Measurements from ENCODE around the gene ARHGAP31.
A peak's percentile ranks its signal among the peaks of the same experiment; 100 is the strongest.

ARHGAP31 gene

GRCh38 chr3:119291062-119291700 lies 3.0 kb upstream of the ARHGAP31 start:
- Histone ChIP-seq H3K27me3 (ENCODE audit: low read depth, low read length) (no peaks in the 10 kb centered on the region), H3K36me3 (replicated peaks; ENCODE audit: low read depth, low read length) (no peaks in the 10 kb centered on the region), H3K4me3 (ENCODE audit: low read length) (no peak overlapping the region), H3K79me2 (ENCODE audit: low read length) (peaks cover 19% of the 10 kb centered on the region), H3K4me2 (ENCODE audit: low read length) (no peak overlapping the region), H3K9me3 (ENCODE audit: insufficient read depth, low read length) (peaks cover 8% of the 10 kb centered on the region; the same call in 1 of the 2 replicates), H3K4me1 (ENCODE audit: low read length) (peaks cover 20% of the 10 kb centered on the region), H3K27ac (ENCODE audit: low read length) (no peak overlapping the region), H2AFZ (ENCODE audit: low read depth, low read length) (no peak overlapping the region), H3K9ac (ENCODE audit: low read length) (no peak overlapping the region), H4K20me1 (ENCODE audit: insufficient read depth, low read length) (peaks cover under 1% of the 10 kb centered on the region; the same call in 1 of the 2 replicates)
- TF ChIP-seq EZH2phosphoT487 (IDR thresholded peaks at IDR 0.05; ENCODE audit: low read depth) (no peak), CTCF (IDR thresholded peaks at IDR 0.05; ENCODE audit: low read depth, low read length) (no peak)

- Histone ChIP-seq H2AFZ (ENCODE audit: low read depth, low read length) (no peak overlapping the region), H3K4me3 (ENCODE audit: low read length) (no peak overlapping the region), H3K9me3 (ENCODE audit: insufficient read depth, low read length) (peaks cover 8% of the 10 kb centered on the region; the same call in 1 of the 2 replicates), H3K36me3 (replicated peaks; ENCODE audit: low read depth, low read length) (peaks cover 10% of the 10 kb centered on the region), H3K4me2 (ENCODE audit: low read length) (peak overlapping the region; percentile 93; the same call in 1 of the 2 replicates), H3K9ac (ENCODE audit: low read length) (no peak overlapping the region), H3K27ac (ENCODE audit: low read length) (no peak overlapping the region), H3K79me2 (ENCODE audit: low read length) (peaks cover 34% of the 10 kb centered on the region), H4K20me1 (ENCODE audit: insufficient read depth, low read length) (peaks cover 14% of the 10 kb centered on the region; the same call in 1 of the 2 replicates), H3K27me3 (ENCODE audit: low read depth, low read length) (no peaks in the 10 kb centered on the region), H3K4me1 (ENCODE audit: low read length) (peaks cover 29% of the 10 kb centered on the region)
- no peak for TF ChIP-seq CTCF (IDR thresholded peaks at IDR 0.05; ENCODE audit: low read depth, low read length)
- TF ChIP-seq EZH2phosphoT487 (IDR thresholded peaks at IDR 0.05; ENCODE audit: low read depth): no peak
Measured at GRCh38 chr3:119292666-119293065, 1.5 kb upstream of the ARHGAP31 start.

- Histone ChIP-seq H2AFZ (ENCODE audit: low read depth, low read length) (peak overlapping the region; percentile 78; the same call in 1 of the 2 replicates), H3K27me3 (ENCODE audit: low read depth, low read length) (no peaks in the 10 kb centered on the region), H3K4me2 (ENCODE audit: low read length) (peak overlapping the region; percentile 93), H3K4me3 (ENCODE audit: low read length) (peak overlapping the region; percentile 90), H3K79me2 (ENCODE audit: low read length) (peaks cover 40% of the 10 kb centered on the region), H4K20me1 (ENCODE audit: insufficient read depth, low read length) (peaks cover 14% of the 10 kb centered on the region), H3K4me1 (ENCODE audit: low read length) (peaks cover 29% of the 10 kb centered on the region), H3K9ac (ENCODE audit: low read length) (peak overlapping the region; percentile 94), H3K27ac (ENCODE audit: low read length) (peak overlapping the region; percentile 83), H3K9me3 (ENCODE audit: insufficient read depth, low read length) (peaks cover 1% of the 10 kb centered on the region; the same call in 1 of the 2 replicates), H3K36me3 (replicated peaks; ENCODE audit: low read depth, low read length) (peaks cover 16% of the 10 kb centered on the region)
- no peak for TF ChIP-seq CTCF (IDR thresholded peaks at IDR 0.05; ENCODE audit: low read depth, low read length)
Measured at GRCh38 chr3:119293105-119293870, 895 bp upstream of the ARHGAP31 start.
